OCI-LY7 (cell line): ENCODE measurements around the gene DAPK2.

Experiments
- CTCF ChIP-seq: fragments of 200-600 bp; sonication (generic); conservative IDR thresholded peaks from 2 replicates; pipeline ENCODE4 v1.5.1; 2014; ENCODE audit warnings: mild to moderate bottlenecking, antibody characterized with exemption, low read length, moderate library complexity, mixed read lengths
- EZH2phosphoT487 ChIP-seq: fragments of 200-600 bp; sonication (generic); IDR thresholded peaks from 2 replicates; pipeline ENCODE4 v1.6.1; 2018; ENCODE audit warnings: low read depth, borderline replicate concordance, mild to moderate bottlenecking, mixed run types, antibody characterized with exemption, low read length, moderate library complexity, mixed read lengths

GRCh38 chr15:64011736-64012135, 34.5 kb downstream of the DAPK2 start:
- no peak for TF ChIP-seq CTCF
- no peak for TF ChIP-seq EZH2phosphoT487
